OCI-M2 (cell line): ENCODE measurements around the gene NF1.
"Not testable (repeated sequence)": the region's sequence is repeated elsewhere in the genome, so short reads cannot be mapped to it uniquely, and the experiment has no call there.

Experiments used
- DNase-seq: peaks from one replicate; lab custom pipeline; 2025; ENCODE audit not compliant: unreplicated experiment; lab: John Stamatoyannopoulos, UW

Gene NF1

GRCh38 chr17:31379597-31380205 lies 284.9 kb downstream of the NF1 start:
- DNase-seq, result no peak

DNA sequence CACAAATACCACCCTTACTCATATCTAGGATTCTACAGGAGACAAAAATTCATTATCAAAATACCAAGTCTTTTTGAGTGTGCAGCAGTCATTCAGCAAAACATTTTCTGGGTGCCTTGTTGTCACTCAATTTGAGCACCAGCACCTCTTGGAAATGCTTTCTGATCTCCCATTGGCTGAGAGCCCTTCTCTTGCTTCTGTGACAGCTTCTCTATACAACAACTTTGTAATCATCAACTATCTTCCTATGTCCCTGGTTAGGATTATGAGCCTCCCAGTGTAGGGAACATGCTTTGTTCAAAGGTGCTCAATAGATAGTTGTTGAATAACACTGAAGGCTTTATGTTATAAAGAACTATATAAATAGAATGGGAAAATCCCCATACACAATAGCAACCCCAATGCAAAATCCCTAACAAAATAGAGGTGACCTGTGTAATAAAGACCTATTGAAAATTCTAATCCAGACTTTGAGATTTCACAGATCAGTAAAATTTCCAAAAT lies 286.4 kb downstream of the NF1 start:
- DNase-seq, result no peak

GRCh38 chr17:31382668-31383275 lies 288.0 kb downstream of the NF1 start:
- DNase-seq, result not testable (repeated sequence)

- not testable (repeated sequence) for DNase-seq
These were observed 288.7 kb downstream of the NF1 start for GRCh38 chr17:31383488-31383887.

DNA sequence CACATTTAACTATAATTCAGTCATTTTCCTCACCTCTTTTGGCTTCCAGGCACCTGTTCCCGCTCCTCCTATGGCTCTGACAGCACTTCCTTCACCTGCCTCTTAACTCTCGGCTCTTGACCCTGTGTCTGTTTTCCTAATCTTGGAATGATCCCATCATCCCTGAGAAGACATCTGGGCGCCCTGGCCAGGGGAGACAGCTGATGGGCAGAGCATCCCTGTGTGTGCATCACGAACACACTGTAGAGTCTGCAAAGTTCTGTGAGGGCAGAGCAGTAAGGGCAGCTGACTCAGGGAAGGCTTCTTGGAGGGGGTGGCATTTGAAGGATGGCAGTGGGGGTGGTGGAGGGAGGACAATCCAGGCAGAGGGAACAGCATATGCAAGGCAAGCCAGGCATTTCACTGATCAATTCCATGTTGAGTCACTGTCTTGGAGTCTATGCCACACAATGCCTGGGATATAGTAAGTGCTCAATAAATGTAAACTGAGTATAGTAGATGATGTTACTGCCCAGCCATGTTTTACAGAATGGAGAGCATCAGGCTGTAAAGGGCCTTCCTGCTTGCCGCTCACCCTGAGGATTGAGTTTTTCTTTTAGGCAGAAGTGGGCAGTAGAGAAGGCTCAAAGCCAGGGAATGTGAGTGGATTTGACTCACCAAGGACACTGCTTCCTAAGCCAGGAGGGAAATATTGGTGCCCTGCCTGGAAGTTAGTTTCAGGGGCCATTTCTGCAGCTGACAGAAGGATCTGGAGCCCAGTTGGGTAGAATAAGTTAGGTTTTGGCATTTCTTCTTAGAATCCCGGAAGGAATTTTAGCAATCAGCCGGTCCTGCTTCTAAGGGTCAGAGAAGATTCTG lies 290.9 kb downstream of the NF1 start:
- no peak for DNase-seq

- DNase-seq, result no peak
These were observed 291.8 kb downstream of the NF1 start for GRCh38 chr17:31386542-31387075.

DNA sequence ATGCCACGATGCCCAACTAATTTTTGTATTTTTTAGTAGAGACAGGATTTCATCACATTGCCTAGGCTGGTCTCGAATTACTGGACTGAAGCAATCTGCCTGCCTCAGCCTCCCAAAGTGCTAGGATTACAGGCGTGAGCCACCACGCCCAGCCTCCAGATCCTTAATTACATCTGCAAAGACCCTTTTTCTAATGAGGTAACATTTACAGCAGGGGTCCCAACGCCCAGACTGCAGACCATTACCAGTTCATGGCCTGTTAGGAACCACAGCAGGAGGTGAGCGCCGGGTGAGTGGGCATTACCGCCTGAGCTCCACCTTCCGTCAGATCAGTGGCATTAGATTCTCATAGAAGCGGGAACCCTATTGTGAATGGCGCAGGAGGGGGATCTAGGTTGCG lies 292.7 kb downstream of the NF1 start:
- DNase-seq, result no peak

DNA sequence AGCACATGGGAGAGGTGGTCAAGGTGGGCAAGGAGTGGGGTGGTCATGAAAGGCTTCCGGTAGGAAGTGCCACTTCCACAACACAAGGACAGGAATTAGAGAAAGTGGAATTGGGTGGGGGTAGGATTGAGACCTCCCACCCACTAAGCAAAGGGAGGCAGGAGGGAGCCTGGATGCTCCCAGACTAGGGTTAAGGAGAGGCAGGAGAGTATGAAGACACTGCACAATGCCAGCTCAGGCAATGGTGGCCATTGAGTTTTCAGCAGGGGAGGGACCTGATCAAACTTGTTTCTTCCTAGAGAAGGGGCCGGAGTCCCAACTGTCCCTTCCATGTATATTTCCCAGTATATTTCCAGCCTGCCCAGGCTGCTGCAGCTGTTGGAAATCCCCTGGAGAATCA lies 293.6 kb downstream of the NF1 start:
- DNase-seq, result no peak

DNA sequence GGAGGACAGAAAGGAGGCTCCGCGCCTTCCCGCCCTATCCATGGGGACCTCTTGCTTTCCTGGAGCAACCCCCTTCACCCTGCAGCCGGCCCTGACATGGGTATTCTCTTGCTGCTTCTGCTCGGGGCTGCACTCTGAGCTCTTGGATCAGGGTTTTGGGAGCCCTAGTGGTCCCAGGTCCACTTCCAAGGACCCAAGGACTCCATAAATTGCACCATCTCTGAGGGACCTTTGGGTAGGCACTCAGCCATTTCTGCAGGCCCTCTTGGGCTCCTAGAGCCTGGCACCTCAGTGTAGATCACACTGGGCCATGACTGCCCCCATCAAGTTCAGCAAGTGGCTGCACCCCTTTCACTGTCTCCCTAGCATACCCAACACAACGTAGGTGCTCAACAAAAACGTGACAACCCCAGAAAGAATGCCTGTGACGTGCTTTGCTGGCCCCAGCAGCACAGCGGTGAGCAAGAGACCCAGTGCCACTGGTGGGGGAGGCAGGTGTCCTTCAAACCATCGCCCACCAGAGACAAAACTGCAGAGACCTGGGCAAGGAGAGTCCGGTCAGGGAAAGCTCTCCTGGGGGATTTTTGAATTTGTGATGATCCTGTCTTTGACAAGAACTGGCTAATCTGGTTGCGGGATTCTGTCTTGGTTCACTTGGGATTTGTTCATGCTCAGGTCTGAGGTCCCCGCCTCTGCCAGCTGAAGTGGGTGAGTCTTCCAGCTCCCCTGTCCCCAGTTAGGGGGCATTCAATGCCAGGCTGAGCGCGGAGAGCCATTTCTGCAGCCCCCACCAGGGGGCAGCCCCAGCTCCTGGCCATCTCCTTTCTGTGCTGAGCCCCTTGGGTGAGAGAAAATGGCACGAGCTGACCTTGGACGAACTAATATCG lies 294.2 kb downstream of the NF1 start:
- DNase-seq, result no peak

DNA sequence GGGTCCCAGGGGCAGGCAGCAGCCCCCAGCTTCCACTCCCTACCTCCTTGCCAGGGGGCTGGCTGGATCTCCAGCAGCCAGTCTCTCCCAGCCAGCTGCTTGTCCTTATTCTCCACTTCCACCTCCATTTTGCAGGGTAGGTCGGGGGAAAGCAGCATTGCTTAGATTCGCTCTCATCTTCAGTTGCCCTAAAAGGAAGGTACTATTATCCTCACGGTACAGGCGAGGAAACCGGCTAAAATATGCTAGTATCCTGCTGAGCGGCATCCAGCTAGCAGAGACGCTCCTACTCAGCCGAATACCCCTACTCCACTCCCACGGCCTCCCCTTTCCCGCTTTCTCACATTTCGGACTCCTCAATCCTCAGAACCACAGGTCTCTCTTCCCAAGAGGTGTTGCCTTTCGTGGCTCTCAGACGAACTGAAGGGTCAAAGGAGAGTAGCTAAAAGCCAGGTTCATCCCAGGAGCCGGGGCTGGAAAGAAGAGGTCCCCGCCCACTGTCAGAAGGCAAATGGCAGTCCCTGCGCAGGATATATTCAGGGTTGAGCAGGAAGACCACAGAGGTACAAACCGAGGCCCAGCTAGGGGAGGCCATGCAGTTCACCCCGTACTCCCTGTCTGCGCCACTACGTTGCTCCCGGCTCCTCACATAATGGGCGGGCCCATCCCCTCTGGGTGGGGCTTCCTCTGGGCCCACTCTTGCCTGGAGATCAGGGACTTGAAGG lies 295.0 kb downstream of the NF1 start:
- no peak for DNase-seq

DNA sequence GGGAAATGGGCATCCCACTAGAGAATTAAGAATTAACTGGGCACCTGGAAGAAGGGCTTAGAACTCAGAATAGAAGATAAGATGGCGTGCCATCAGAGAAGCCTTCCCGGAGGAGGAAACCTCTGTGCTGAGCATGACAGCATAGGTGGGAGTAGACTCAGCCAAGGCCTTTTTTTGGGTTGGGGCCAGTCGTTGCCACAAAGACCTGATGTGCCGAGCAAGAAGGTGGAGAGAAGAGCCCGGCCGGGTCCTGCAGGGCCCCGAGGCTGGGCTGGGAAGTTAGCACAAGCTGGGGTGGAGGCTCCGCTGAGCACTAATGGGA lies 295.6 kb downstream of the NF1 start:
- DNase-seq, result no peak

DNA sequence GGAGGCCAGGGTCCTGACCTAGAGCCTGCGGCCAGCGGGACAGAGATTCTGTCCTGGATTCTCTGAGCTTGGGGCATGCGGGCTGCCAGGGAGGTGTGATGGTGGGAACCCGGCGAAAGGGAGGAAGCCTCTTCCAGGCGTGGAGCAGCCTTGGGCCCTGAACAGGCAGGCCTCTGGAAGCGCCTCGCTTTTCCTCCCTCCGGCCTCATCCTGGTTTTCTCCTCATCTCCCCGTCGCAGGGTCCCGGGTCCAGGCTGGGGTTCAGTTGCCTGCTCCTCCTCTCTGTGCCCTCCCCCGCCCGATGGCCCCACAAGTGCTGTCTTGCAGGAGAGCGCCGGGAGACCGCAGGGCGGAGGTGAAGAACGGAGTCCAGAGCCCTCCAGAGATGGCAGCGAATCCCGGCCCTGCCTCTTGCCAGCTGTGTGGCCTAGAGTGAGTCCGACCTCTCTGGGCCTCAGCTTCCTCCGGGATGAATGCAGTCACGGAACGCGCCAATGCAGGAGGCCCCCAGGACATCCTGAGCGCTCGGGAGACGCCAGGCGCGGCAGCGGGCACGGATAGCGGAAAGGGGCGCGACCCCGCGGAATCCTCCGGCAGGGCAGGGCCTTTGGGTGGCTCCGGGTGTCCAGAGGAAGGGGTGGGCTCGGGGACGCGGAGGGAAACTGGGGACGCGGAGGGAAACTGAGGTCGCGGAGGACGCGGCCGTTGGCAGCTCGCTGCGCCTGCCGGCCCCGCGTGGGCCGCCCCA lies 296.1 kb downstream of the NF1 start:
- no peak for DNase-seq

GRCh38 chr17:31391496-31391949 lies 296.7 kb downstream of the NF1 start, which contains the start of gene RAB11FIP4:
Gene RAB11FIP4, plus strand, starts transcription at chr17:31391675. Its CDS starts 178 bp downstream, at chr17:31391853.
- no peak for DNase-seq

DNA sequence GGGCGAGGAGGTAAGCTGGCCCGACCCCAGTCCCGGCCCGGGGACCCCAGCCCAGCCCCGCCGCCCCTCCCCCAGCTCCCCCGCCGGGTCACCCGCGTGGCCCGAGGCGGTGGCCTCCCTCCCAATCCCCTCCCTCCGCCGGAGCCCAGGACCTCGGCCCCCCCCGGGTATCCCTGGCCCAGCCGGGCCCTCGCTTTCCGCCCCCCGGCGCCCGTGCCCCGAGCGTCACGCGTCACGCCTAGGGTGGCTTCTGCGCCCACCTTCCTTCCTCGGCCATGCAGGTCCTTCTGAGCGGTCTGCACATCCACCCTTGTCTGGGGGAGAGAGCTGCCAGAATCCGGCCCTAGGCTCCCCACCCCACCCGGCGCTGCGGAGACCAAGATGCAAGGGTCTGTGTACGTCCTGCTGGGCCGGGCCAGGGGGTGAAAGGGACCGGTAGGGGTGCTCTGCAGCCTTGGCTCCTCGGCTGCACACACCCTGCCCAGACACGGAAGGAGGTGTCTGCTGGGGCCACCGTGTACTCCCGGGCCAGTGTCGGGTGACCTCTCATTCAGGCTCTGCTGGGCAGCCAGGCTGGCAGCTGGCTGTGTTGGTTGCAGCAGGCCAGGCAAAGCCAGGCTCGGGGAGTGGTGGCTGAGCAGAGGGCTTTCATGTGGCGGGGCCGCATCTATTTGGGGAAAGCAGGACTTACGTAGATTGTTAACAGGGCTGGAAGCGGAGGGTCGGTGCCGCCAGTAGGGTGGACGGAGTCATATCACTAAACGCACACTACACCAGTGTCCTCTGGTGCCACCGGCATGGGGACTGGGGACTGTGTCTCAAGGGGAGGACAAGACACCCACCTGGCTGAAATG lies 297.5 kb downstream of the NF1 start:
- no peak for DNase-seq

DNA sequence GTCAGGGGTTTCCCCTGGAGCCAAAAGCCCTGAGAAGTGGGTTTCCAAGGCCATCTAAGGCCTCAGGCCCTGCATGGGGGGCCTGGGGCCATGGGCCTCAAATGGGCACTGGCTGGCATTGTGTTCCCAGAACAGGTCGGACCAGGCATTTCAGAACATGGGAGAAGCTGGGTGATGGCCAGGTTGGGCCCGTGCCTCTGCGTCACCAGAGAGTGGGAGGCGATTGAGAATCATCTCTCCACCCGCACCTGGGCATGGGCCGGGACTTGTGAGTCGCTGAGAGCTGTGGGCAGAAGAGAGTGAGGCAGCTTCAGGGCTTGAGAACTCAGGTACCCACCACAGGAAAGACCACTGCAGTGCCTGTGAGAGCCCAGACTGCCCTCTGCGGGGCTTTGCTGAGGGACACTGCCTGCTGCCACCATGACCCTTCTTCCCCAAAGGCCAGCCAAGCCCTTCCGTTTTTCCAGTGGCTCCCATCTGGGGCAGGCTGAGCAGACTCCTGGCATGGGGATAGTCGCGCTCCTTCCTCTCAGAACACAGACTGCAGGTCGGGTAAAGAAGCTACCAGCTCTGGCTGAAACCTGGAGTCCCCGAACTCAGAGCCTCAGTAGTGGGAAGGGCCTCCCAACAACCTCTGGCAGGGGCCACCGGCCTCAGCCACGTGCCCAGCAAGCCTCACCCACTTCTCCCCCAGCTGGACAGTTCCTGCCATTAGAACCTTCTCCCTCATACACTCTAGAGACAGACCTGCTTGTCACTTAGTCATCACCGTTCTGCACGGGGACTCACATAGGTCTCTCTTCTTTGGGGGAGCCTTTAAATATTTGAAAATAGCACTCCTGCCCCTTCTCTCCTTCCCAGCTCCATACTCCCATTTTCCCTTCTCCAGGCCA lies 298.3 kb downstream of the NF1 start:
- no peak for DNase-seq

GRCh38 chr17:31393749-31394146 lies 299.0 kb downstream of the NF1 start:
- no peak for DNase-seq

GRCh38 chr17:31394544-31394943 lies 299.8 kb downstream of the NF1 start:
- peak; percentile 12 for DNase-seq
